MCF 10A (cell line): ENCODE results near the gene PRDM13. TPM values are rescaled to one million over a fixed set of nuclear protein-coding genes. Genes with fewer than 3 reads are reported as not detected.

Source experiments
- Bru-seq: library from RNA; stranded (reverse); fragments of 400-500 nt; gene quantifications from one replicate; lab custom pipeline; 2021; lab: Mats Ljungman, UMichigan
- BruChase-seq, 2 experiments: library from RNA; stranded (reverse); fragments of 400-500 nt; gene quantifications; one replicate each; lab custom pipeline; 2021; lab: Mats Ljungman, UMichigan
- BruUV-seq: library from RNA; stranded (reverse); fragments of 400-500 nt; replicated peaks from 2 replicates; lab custom pipeline; 2021; lab: Mats Ljungman, UMichigan
- CTCF ChIA-PET: fragments of 300-600 bp; sonication (Branson Sonifier 250); formaldehyde crosslinking; extraction: SDS; loops from one replicate; lab custom pipeline; 2021; ENCODE audit warnings: antibody characterized with exemption, inconsistent platforms; lab: Yijun Ruan, JAX
- POLR2A ChIA-PET: fragments of 300-600, 350-650 bp; sonication (Branson Sonifier 250); formaldehyde crosslinking; extraction: SDS; loops from one replicate; lab custom pipeline; 2020; ENCODE audit warnings: antibody characterized with exemption, inconsistent platforms; lab: Yijun Ruan, JAX
- DNase-seq: peaks from one replicate; pipeline ENCODE4 v3.0.0-alpha.2; 2018; ENCODE audit not compliant: unreplicated experiment
- H3K27ac Mint-ChIP-seq: one replicate; pipeline ENCODE4 v1.8.0; 2022; ENCODE audit warnings: mild to moderate bottlenecking, low read depth, mixed read lengths; ENCODE audit not compliant: unreplicated experiment
- H3K27me3 Mint-ChIP-seq: one replicate; pipeline ENCODE4 v1.8.0; 2022; ENCODE audit warnings: mixed read lengths; ENCODE audit not compliant: insufficient read depth, unreplicated experiment
- H3K36me3 Mint-ChIP-seq: one replicate; pipeline ENCODE4 v1.8.0; 2022; ENCODE audit warnings: mild to moderate bottlenecking, moderate library complexity, mixed read lengths; ENCODE audit not compliant: insufficient read depth, unreplicated experiment
- H3K4me1 Mint-ChIP-seq: one replicate; pipeline ENCODE4 v1.8.0; 2022; ENCODE audit warnings: mixed read lengths; ENCODE audit not compliant: insufficient read depth, unreplicated experiment
- H3K4me3 Mint-ChIP-seq: one replicate; pipeline ENCODE4 v1.8.0; 2022; ENCODE audit warnings: mild to moderate bottlenecking, moderate library complexity, mixed read lengths; ENCODE audit not compliant: unreplicated experiment
- H3K9me3 Mint-ChIP-seq: one replicate; pipeline ENCODE4 v1.8.0; 2022; ENCODE audit warnings: mixed read lengths; ENCODE audit not compliant: unreplicated experiment
- CTCF ChIP-seq: fragments of 200-600 bp; IDR thresholded peaks from one replicate; pipeline ENCODE4 v1.8.0; 2022; ENCODE audit warnings: antibody characterized with exemption, mild to moderate bottlenecking; ENCODE audit not compliant: unreplicated experiment
- intact Hi-C: fragments of 100-400 bp; cut with micrococcal nuclease; formaldehyde crosslinking; loops from 2 replicates; pipeline ENCODE4 v1.14.1; 2022
- long read RNA-seq: library from polyadenylated mRNA; stranded (forward); transcript quantifications from one replicate; pipeline ENCODE4 v2.0.0, GENCODE V29; 2022
- total RNA-seq: library from RNA; stranded (reverse); gene quantifications from 2 replicates; pipeline ENCODE4 v1.2.3, GENCODE V29; 2022

Gene PRDM13
- not detected in 2 replicates for total RNA-seq
- Bru-seq, nascent RNA: not detected
- BruChase-seq, experiment 1, labeled RNA remaining after a 6-hour chase: percentile 9 among the genes with signal in this experiment
- not detected for BruChase-seq, experiment 2, labeled RNA remaining after a 2-hour chase
- long read RNA-seq: 0 reads

DNA sequence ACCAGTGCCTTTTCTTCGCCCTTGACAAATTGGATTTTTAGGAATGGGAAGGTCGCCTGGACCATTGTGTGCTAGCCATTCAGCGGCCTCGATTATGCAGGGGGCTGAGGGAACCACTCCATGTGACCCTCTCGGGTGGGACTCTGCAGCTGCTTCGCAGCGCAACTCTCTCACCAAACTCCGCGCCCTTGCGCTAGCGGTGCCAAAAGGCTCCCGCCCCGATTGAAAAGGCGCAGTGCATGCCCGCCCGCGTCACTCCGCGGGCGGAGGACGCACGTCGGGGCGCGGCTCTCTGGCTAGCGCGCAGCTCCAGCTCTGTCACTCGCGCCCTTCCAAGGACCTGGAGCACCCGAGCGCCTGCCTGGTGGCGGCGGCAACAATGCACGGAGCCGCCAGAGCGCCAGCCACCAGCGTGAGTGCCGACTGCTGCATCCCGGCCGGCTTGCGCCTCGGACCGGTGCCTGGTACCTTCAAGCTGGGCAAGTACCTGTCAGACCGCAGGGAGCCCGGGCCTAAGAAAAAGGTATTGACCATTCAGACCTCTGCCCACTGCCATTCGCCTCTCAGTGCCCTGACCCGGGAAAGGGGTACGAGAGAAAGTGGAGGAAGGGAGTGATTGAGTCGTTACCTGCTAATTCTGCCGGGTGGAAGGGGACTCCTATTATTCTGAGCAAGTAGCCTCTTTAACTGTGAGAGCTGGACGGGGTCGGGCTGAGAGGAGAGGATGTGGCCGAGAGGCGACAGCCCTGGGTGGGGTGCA, at the start of gene PRDM13:
Gene PRDM13, plus strand, starts transcription at position 178 of the 760 bp plus-strand sequence. Its CDS starts 202 bp downstream, at position 380.
- no peak for TF ChIP-seq CTCF
- Mint-ChIP-seq H3K27ac (no peak within 1 kb of the TSS), H3K4me1 (no peaks in the 10 kb centered on the region), H3K4me3 (no peak within 1 kb of the TSS), H3K36me3 (no peaks in the 10 kb centered on the region), H3K27me3 (peaks cover 77% of the 10 kb centered on the region), H3K9me3 (no peaks in the 10 kb centered on the region)
- intact Hi-C loops: no loop called here
- no TSS peak for BruUV-seq
- DNase-seq: no peak
- ChIA-PET CTCF (interaction anchor here (0.7 to 1.8 kb wide), 3 partner anchors 14 to 200 kb away, joined by 3 to 5 read pairs (median 5); no protein-coding TSS in a partner anchor), POLR2A (no interaction called here)

DNA sequence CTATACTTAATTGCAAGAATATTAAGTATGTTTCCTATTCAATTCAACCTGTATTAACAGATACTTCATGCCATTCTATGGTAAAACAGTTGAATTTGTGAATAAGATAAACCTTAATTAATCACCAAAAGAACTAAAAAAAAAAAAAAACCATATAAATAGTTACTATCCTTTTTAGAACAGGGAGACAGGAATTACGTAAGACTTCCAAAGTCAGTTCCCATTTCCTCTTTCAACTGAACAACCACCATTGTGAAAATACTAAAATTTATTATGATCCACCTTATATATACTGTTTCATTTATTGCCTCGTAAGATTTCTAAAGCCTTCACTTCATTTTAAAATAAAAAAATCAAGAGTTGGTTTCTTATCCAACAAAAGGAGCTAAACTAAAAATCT, 47.6 kb upstream of the PRDM13 start:
- H3K27ac Mint-ChIP-seq: no peak overlapping the region
- POLR2A ChIA-PET: interaction anchor here (1.4 kb wide), 1 partner anchor 10 kb away, joined by 8 read pairs; the partner anchor contains the start of gene CCNC

DNA sequence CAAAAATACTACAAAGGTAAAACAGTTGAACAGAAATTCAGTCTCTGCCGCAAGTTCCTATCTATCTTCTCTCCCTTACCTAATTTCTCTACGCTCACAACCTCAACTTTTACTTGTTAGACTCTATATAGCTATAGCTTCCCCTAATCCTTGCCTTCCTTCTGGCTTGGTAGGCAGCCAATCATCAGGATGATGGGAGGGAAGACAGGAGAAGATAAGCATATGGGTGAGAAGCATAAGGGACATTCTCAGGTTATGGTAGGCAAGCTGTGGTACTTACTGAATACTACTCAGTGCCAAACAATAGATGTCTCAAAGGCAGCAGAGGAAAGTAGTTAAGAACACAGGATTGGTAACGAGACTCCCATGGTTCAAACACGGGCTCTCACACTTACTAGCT, 46.0 kb upstream of the PRDM13 start:
- peaks cover 14% of the 10 kb centered on the region for H3K4me1 Mint-ChIP-seq
- no peak for TF ChIP-seq CTCF
- no peaks in the 10 kb centered on the region for H3K9me3 Mint-ChIP-seq
- H3K27me3 Mint-ChIP-seq: no peaks in the 10 kb centered on the region
- POLR2A ChIA-PET: no interaction called here
- no peak for DNase-seq
- H3K4me3 Mint-ChIP-seq: no peak overlapping the region
- peaks cover 56% of the 10 kb centered on the region for H3K36me3 Mint-ChIP-seq
- BruUV-seq: no TSS peak
- intact Hi-C loops: no loop called here
- no peak overlapping the region for H3K27ac Mint-ChIP-seq
- CTCF ChIA-PET: interaction anchor here (0.6 to 1.2 kb wide), 3 partner anchors 9 to 186 kb away, joined by 3 to 4 read pairs (median 3); no protein-coding TSS in a partner anchor

More for the DNA sequence above, 47.6 kb upstream of the PRDM13 start:
- Mint-ChIP-seq H3K27me3 (no peaks in the 10 kb centered on the region), H3K9me3 (no peaks in the 10 kb centered on the region), H3K4me1 (peaks cover 8% of the 10 kb centered on the region), H3K36me3 (peaks cover 69% of the 10 kb centered on the region), H3K4me3 (no peak overlapping the region)
- no peak for DNase-seq
- TF ChIP-seq CTCF: no peak
- BruUV-seq: no TSS peak
- intact Hi-C loops: no loop called here
- CTCF ChIA-PET: interaction anchor here (0.6 kb wide), 1 partner anchor 133 kb away, joined by 3 read pairs; no protein-coding TSS in a partner anchor
